ENCODE data around the gene CENPM. TPM values are rescaled to one million over a fixed set of nuclear protein-coding genes. Genes with fewer than 3 reads are reported as not detected.

The CENPM gene
- polyA plus RNA-seq, 1 donor from 2014 or later = 2.1 TPM

GRCh38 chr22:41919357-41920224 lies 27.4 kb downstream of the CENPM start:
- Histone ChIP-seq H3K4me2 (ENCODE audit: low read length) (no peak overlapping the region), H3K79me2 (replicated peaks; ENCODE audit: insufficient read depth, low read length) (no peaks in the 10 kb centered on the region), H3K27ac (ENCODE audit: low read length) (no peak overlapping the region), H3K36me3 (ENCODE audit: insufficient read depth, low read length) (no peaks in the 10 kb centered on the region), H4K20me1 (ENCODE audit: insufficient read depth) (no peaks in the 10 kb centered on the region), H3K9me3 (ENCODE audit: low read length) (no peaks in the 10 kb centered on the region), H3K9ac (ENCODE audit: low read length) (peak overlapping the region; percentile 29), H3F3A (ENCODE audit: insufficient read depth, low read length, poor library complexity, severe bottlenecking) (no peaks in the 10 kb centered on the region), H3K27me3 (ENCODE audit: insufficient read depth, low read depth, low read length) (peaks cover 59% of the 10 kb centered on the region), H3K9me2 (ENCODE audit: insufficient read depth, low read length) (no peaks in the 10 kb centered on the region), H2AFZ (ENCODE audit: low read depth, low read length) (no peak overlapping the region), H3K4me3 (ENCODE audit: low read length) (peak overlapping the region; percentile 55)
- no peak for TF ChIP-seq RAD21 (conservative IDR thresholded peaks at IDR 0.05)
- no peak for TF ChIP-seq TAF1 (IDR thresholded peaks at IDR 0.05; ENCODE audit: low read depth)
- TF ChIP-seq REST (IDR thresholded peaks at IDR 0.05; ENCODE audit: borderline replicate concordance) = no peak
- TF ChIP-seq EZH2 (IDR thresholded peaks at IDR 0.05; ENCODE audit: borderline replicate concordance, insufficient read depth, low read length, poor library complexity, severe bottlenecking) = no peak
- no peak for TF ChIP-seq MXI1 (conservative IDR thresholded peaks at IDR 0.05; ENCODE audit: poor library complexity, severe bottlenecking)
- no peak for TF ChIP-seq EP300 (conservative IDR thresholded peaks at IDR 0.05; ENCODE audit: poor library complexity, severe bottlenecking)
- no peak for TF ChIP-seq CTCF (IDR thresholded peaks at IDR 0.05; ENCODE audit: poor library complexity, severe bottlenecking)
- no peak for TF ChIP-seq POLR2AphosphoS5 (IDR thresholded peaks at IDR 0.05)
- no peak for TF ChIP-seq SMC3 (conservative IDR thresholded peaks at IDR 0.05; ENCODE audit: poor library complexity)

- H2AFZ ChIP-seq (ENCODE audit: low read depth, low read length) = no peak overlapping the region
- TF ChIP-seq MXI1 (conservative IDR thresholded peaks at IDR 0.05; ENCODE audit: poor library complexity, severe bottlenecking) = no peak
- no peak for TF ChIP-seq REST (IDR thresholded peaks at IDR 0.05; ENCODE audit: borderline replicate concordance)
- TF ChIP-seq SMC3 (conservative IDR thresholded peaks at IDR 0.05; ENCODE audit: poor library complexity) = no peak
- no peak for TF ChIP-seq EP300 (conservative IDR thresholded peaks at IDR 0.05; ENCODE audit: poor library complexity, severe bottlenecking)
- TF ChIP-seq POLR2AphosphoS5 (IDR thresholded peaks at IDR 0.05) = no peak
- TF ChIP-seq CTCF (IDR thresholded peaks at IDR 0.05; ENCODE audit: poor library complexity, severe bottlenecking) = no peak
- TF ChIP-seq RAD21 (conservative IDR thresholded peaks at IDR 0.05) = no peak
- TF ChIP-seq EZH2 (IDR thresholded peaks at IDR 0.05; ENCODE audit: borderline replicate concordance, insufficient read depth, low read length, poor library complexity, severe bottlenecking) = no peak
- no peak for TF ChIP-seq TAF1 (IDR thresholded peaks at IDR 0.05; ENCODE audit: low read depth)
- no peaks in the 10 kb centered on the region for H3K79me2 ChIP-seq (replicated peaks; ENCODE audit: insufficient read depth, low read length)
- H3K36me3 ChIP-seq (ENCODE audit: insufficient read depth, low read length) = no peaks in the 10 kb centered on the region
- H3K4me2 ChIP-seq (ENCODE audit: low read length) = no peak overlapping the region
- H3K27ac ChIP-seq (ENCODE audit: low read length) = no peak overlapping the region
- no peaks in the 10 kb centered on the region for H4K20me1 ChIP-seq (ENCODE audit: insufficient read depth)
- H3F3A ChIP-seq (ENCODE audit: insufficient read depth, low read length, poor library complexity, severe bottlenecking) = no peaks in the 10 kb centered on the region
- no peak overlapping the region for H3K4me3 ChIP-seq (ENCODE audit: low read length)
- H3K9me2 ChIP-seq (ENCODE audit: insufficient read depth, low read length) = no peaks in the 10 kb centered on the region
- H3K9me3 ChIP-seq (ENCODE audit: low read length) = no peaks in the 10 kb centered on the region
- peaks cover 71% of the 10 kb centered on the region for H3K27me3 ChIP-seq (ENCODE audit: insufficient read depth, low read depth, low read length)
- no peak overlapping the region for H3K9ac ChIP-seq (ENCODE audit: low read length)
Observed at GRCh38 chr22:41917903-41918791, 28.8 kb downstream of the CENPM start.

Data from neural cell (in vitro differentiated cells).